LHCN-M2 (cell line): ENCODE results near the gene KLRD1. TPM values are rescaled to one million over a fixed set of nuclear protein-coding genes. Genes with fewer than 3 reads are reported as not detected.
"Not testable (repeated sequence)": the region's sequence is repeated elsewhere in the genome, so short reads cannot be mapped to it uniquely, and the experiment has no call there.

Experiments
- DNase-seq: peaks from one replicate; pipeline ENCODE4 v3.0.0-alpha.2; 2012; ENCODE audit warnings: low read depth
- polyA plus RNA-seq: library from polyadenylated mRNA; unstranded; fragments of >200 nt; gene quantifications from one replicate; pipeline ENCODE4 v1.2.1, GENCODE V29; 2012; ENCODE audit warnings: missing spikeins
- total RNA-seq: library from RNA; depleted of rRNA; stranded (reverse); fragments of >200 nt; gene quantifications from 2 replicates; pipeline ENCODE4 v1.2.3, GENCODE V29; 2014; rRNA removed

Gene KLRD1, protein sequence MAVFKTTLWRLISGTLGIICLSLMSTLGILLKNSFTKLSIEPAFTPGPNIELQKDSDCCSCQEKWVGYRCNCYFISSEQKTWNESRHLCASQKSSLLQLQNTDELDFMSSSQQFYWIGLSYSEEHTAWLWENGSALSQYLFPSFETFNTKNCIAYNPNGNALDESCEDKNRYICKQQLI
- not detected in 2 replicates for total RNA-seq
- not detected for polyA plus RNA-seq

- DNase-seq: no peak
These were observed at the start of gene KLRD1 for GRCh38 chr12:10307630-10308029. Gene KLRD1, plus strand, starts transcription at chr12:10307870. Its CDS starts 208 bp downstream, at chr12:10308078.

GRCh38 chr12:10260927-10261326 lies 46.7 kb upstream of the KLRD1 start:
- DNase-seq: no peak

- DNase-seq: no peak
These were observed 39.6 kb upstream of the KLRD1 start for GRCh38 chr12:10268037-10268436.

- no peak for DNase-seq
These were observed 35.2 kb upstream of the KLRD1 start for GRCh38 chr12:10272467-10272866.

- no peak for DNase-seq
These were observed 30.9 kb upstream of the KLRD1 start for GRCh38 chr12:10276774-10277173.

DNA sequence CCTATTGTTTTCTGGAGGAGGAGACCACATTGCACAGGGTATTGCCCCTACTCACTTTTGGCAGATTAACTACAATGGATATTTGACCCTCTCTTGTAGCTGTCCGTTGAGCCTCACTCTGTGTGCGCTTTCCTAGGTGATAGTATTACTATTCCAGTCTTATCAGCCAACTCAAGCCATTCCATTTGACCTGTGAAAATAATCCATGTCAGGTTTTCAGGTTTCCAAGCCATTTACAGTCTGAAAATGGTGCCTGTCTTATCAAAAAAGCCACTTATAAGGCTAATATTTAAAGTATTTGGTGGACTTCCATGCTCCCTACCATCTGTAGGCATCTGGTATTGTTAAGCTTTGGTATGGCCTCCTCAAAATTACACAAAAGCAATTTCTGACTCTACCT lies 29.6 kb upstream of the KLRD1 start:
- DNase-seq: no peak

GRCh38 chr12:10279937-10280336 lies 27.7 kb upstream of the KLRD1 start:
- DNase-seq: no peak

GRCh38 chr12:10283027-10283426 lies 24.6 kb upstream of the KLRD1 start:
- no peak for DNase-seq

- DNase-seq: peak; percentile 6
These were observed 21.8 kb upstream of the KLRD1 start for GRCh38 chr12:10285919-10286318.

DNA sequence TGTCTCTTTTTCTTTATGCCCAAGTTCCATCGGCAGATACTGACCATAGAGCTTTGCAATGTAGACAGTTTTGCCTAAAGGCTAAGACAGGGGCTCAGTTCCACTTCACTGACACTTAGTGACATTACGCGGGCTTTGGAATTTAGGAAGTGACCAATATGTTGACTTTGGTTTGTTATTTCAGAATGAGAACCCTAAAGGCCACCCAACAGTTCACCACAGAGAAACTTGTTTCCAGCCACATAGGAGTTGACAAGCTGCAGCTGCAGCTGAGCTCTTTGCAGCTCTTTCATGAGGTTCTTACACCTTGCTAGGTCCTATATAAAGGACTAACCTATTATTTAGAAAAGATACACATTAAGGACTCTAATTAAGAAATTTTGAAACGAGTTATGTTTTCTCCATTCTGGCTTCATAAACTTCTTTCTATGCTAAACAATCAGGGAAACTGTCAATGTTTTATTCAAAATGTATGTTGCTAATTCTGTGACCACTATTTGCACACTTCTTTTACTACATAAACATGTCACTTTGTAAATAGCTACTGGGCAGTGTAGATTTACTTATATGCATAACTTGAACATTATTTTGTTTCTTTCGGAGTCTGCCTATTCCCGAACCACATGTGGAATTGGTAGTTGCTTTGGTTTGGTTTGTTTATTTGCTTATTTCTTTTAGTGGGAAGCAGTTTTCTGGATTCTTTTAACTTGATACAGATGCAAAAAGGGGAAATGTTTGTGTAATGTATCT lies 18.5 kb upstream of the KLRD1 start:
- DNase-seq: no peak

GRCh38 chr12:10291030-10291429 lies 16.6 kb upstream of the KLRD1 start:
- DNase-seq: no peak

DNA sequence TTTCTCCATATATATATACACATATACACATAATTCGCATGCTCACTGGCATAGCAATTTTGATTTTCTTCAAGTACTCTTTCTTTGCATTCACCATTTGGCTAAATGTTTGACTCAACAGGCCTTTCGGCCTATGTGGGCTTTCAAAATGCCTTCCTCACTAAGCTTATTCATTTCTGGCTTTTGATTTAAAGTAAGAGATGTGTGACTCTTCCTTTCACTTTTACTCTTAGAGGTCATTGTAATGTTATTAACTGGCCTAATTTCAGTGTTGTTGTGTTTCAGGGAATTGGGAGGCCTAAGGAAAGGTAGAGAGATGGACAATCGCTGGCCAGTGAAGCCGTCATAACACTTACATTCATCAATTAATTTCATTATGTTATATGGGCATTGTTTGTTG lies 14.5 kb upstream of the KLRD1 start:
- DNase-seq: no peak

GRCh38 chr12:10293570-10294227 lies 14.0 kb upstream of the KLRD1 start:
- DNase-seq: no peak

DNA sequence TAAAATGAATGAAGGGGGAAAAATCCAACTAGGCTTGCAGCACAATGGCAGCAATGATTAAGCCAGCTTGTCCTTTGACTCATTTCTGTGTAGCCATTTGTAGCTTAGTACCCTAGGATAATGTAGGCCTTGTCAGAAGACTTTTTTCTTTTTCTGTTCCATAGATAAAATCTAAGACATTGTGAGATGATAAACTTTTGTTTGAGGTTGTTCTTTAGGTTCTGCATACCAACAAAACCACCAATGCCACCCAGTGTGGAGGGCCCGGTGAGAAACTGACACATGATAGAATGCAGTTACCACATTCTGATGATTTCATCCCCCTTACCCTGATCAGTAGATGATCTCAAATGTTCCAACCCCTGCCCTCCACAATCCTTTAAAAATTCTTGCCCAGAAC lies 6.6 kb upstream of the KLRD1 start:
- DNase-seq: no peak

DNA sequence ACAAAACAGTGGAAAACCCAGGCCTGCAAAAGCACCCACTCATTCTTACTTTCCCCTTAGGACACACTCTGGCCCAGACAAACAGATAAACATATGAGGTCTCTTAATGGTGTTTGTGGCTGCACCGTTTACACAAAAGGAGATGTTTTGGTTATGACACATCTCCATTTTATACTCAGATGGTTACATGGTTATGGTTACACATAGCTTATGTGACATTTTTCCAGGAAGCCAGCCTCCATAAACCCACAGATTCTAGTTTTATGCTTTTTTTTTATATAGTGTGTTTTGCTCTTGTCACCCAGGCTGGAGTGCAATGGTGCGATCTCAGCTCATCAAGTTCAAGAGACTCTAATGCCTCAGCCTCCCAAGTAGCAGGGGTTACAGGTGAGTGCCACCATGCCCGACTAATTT lies 3.5 kb upstream of the KLRD1 start:
- peak; percentile 79 for DNase-seq

DNA sequence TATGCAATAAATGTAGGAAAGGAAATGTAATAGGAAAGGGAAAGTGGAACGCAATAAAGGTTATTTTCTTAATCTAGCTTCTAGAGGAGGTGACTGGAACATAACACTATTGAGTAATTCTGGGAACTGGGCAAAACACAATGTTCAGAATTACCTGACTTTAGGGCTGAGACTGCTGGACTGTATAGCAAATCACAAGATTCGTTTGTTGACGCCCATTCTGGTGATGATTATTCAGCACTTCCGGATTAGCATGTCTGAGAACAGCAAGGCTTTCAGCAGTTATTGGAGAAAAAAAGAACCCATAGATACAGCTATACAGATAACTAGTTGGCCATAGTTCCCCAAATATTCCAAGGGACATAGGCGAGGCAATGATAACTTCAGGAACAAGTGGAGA lies 2.3 kb upstream of the KLRD1 start:
- no peak for DNase-seq

DNA sequence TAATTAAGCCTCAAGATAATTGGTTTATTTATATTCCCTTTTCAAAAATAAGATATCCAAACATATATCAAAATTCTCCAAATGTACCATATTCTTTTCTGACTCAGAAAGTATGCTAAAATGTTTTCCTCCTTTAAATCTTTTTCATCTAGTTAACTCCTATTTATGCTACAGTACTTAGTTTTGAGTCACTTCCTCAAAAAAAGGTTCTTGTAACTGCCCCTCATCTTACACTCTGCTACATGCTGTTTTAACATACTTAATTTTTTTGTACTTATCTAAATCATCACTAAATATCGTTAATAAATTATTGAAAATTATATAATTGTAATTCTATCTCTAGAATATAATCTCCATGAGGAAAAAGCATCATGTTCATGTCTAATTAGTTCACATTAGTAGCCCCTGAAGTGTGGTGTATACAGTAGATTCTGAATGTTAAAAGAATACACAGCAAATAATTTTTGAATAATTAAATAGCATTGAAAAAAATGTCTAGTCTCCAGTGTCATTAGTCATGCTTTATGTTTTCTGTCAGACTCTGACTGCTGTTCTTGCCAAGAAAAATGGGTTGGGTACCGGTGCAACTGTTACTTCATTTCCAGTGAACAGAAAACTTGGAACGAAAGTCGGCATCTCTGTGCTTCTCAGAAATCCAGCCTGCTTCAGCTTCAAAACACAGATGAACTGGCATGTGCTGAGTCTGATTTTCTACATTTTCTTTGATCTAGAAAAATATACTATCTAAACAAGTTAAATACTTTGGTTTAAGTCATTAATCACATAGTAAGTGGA lies 3.5 kb downstream of the KLRD1 start:
- DNase-seq: peak; percentile 18

DNA sequence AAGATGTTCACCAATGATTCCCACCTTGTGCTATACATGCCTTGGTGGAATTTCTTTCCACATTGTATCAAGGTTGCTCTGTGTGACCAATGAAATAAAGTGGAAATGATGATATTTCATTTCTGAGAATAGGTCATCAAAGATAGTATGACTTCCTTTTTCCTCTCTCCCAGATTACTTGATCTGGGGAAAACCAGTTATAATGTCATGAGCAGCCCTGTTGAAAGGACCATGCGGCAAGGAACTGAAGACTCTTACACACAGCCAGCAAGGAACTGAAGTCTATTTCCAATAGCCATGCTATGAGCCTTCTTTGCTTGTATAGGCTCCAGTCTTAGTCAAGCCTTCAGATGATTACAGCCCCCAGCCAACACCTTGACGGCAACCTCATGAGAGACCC lies 11.7 kb downstream of the KLRD1 start:
- no peak for DNase-seq

GRCh38 chr12:10320643-10321042 lies 13.0 kb downstream of the KLRD1 start:
- no peak for DNase-seq

- not testable (repeated sequence) for DNase-seq
These were observed 21.0 kb downstream of the KLRD1 start for GRCh38 chr12:10328691-10329090.

GRCh38 chr12:10331642-10332239 lies 24.1 kb downstream of the KLRD1 start:
- DNase-seq: peak; percentile 56

DNA sequence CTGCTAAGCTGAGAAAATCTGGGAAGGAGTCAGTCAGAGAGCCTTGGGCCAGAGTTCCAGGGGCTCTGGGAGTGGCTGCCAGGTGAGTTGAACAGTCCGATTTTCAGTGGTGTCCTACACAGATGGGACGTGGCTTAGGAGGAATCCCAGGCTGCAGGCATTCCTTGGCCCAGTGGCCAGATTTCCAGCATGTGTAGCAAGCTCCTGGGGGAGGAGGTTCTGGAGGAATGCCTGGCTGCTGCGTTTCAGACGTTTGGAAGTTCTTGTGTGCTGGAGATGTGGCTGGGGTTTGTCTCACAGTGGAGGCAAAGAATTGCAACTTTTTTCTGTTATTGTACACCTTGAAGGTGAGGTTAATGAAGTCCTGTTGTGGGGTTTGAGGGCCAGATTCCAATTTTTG lies 28.5 kb downstream of the KLRD1 start:
- DNase-seq: not testable (repeated sequence)
